ENCODE measurements around the gene ATXN7. TPM values are rescaled to one million over a fixed set of nuclear protein-coding genes. Genes with fewer than 3 reads are reported as not detected.

Gene ATXN7
- total RNA-seq, 1 donor from 2014 or later: 43.2 TPM

DNA sequence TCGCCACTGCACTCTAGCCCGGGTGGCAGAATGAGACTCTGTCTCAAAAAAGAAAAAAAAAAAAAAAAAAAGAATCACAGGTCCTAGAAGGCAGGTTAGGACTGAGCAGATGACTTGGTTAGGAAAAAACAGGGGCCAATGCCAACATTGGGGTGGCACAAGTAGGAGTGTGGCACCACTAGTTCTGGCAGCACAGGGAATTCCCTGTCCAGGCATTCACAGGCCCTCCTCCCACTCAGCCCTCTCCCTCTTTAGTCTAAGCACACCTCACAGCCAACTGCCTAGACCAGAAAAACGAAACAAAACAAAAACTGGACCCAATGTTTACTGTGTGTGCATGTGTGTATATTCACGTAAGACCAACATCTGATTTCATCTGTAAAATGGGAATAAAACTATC, 10.6 kb upstream of the ATXN7 start:
- H3K27ac ChIP-seq: no peak overlapping the region
- H3K36me3 ChIP-seq: no peaks in the 10 kb centered on the region
- DNase-seq (ENCODE audit: extremely low spot score in 2 of 2): no peak
- intact Hi-C loops (cut with DNase I): no loop called here
- TF ChIP-seq, protein P1, sequence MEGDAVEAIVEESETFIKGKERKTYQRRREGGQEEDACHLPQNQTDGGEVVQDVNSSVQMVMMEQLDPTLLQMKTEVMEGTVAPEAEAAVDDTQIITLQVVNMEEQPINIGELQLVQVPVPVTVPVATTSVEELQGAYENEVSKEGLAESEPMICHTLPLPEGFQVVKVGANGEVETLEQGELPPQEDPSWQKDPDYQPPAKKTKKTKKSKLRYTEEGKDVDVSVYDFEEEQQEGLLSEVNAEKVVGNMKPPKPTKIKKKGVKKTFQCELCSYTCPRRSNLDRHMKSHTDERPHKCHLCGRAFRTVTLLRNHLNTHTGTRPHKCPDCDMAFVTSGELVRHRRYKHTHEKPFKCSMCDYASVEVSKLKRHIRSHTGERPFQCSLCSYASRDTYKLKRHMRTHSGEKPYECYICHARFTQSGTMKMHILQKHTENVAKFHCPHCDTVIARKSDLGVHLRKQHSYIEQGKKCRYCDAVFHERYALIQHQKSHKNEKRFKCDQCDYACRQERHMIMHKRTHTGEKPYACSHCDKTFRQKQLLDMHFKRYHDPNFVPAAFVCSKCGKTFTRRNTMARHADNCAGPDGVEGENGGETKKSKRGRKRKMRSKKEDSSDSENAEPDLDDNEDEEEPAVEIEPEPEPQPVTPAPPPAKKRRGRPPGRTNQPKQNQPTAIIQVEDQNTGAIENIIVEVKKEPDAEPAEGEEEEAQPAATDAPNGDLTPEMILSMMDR (IDR thresholded peaks at IDR 0.05): no peak
- no peak for TF ChIP-seq POLR2AphosphoS5 (IDR thresholded peaks at IDR 0.05; ENCODE audit: insufficient read depth in 1 of 2, low read depth in 1 of 2)
- TF ChIP-seq POLR2A (IDR thresholded peaks at IDR 0.05): no peak
- no peaks in the 10 kb centered on the region for H3K9me3 ChIP-seq
- peaks cover 10% of the 10 kb centered on the region for H3K4me1 ChIP-seq
- H3K4me3 ChIP-seq: no peak overlapping the region
- H3K27me3 ChIP-seq: no peaks in the 10 kb centered on the region

DNA sequence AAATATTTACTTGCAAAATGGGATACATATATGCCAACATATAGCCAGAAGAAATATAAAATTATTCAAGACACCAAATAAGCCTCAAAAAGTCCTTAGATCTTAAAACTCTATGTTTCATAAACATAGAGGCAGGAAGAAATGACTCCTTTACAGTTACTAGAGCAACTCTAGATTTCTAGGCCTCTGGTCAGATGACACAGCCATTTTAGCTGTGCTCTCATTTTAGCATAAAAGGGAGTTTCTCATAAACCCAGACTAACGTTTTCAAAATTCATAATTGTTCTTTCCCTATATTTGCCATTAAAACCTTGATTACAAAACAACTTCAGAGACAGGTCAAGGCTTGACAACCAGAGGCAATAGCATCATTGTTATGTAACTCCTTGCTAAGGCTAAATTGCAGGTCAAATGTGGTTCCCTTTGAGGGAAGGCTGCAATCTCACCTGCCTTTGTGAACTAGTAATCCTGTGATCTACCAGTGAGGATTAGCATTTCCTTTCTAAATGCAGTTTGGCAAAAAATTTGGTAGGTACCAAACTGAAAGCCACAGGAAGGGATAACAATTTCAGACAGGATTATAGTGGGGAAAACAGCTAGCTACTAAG, 8.2 kb upstream of the ATXN7 start:
- H3K9me3 ChIP-seq: no peaks in the 10 kb centered on the region
- no peaks in the 10 kb centered on the region for H3K36me3 ChIP-seq
- H3K27ac ChIP-seq: no peak overlapping the region
- H3K4me1 ChIP-seq: peaks cover 25% of the 10 kb centered on the region
- no peak for DNase-seq (ENCODE audit: extremely low spot score in 2 of 2)
- no peaks in the 10 kb centered on the region for H3K27me3 ChIP-seq
- no peak overlapping the region for H3K4me3 ChIP-seq
- TF ChIP-seq POLR2A (IDR thresholded peaks at IDR 0.05) (no peak), POLR2AphosphoS5 (IDR thresholded peaks at IDR 0.05; ENCODE audit: insufficient read depth in 1 of 2, low read depth in 1 of 2) (no peak)
- TF ChIP-seq, protein P1 (IDR thresholded peaks at IDR 0.05): no peak
- intact Hi-C loops (cut with DNase I): no loop called here

DNA sequence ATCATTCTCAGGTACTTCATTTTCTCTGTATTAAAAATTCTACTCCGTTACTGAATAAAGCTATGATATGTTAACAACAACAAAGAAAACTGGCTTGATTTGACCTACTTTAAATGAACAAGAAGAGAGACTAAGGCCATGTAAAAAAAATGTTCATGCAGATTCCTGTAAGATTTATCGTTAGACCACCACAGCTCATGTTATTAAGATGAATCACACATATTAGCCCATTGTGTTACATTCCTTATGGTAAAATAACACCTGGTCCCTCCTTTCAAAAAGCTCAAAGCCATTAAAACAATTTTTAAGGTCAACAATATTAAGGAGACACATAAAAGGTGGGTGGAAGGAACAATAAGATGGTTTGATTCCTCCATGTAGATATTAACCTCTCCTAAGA, 6.4 kb upstream of the ATXN7 start:
- intact Hi-C loops (cut with DNase I): no loop called here
- TF ChIP-seq POLR2AphosphoS5 (IDR thresholded peaks at IDR 0.05; ENCODE audit: insufficient read depth in 1 of 2, low read depth in 1 of 2) (no peak), POLR2A (IDR thresholded peaks at IDR 0.05) (no peak)
- TF ChIP-seq, protein P1 (IDR thresholded peaks at IDR 0.05): no peak
- H3K36me3 ChIP-seq: no peaks in the 10 kb centered on the region
- peaks cover 41% of the 10 kb centered on the region for H3K4me1 ChIP-seq
- no peaks in the 10 kb centered on the region for H3K9me3 ChIP-seq
- DNase-seq (ENCODE audit: extremely low spot score in 2 of 2): no peak
- no peak overlapping the region for H3K4me3 ChIP-seq
- H3K27me3 ChIP-seq: no peaks in the 10 kb centered on the region
- no peak overlapping the region for H3K27ac ChIP-seq

DNA sequence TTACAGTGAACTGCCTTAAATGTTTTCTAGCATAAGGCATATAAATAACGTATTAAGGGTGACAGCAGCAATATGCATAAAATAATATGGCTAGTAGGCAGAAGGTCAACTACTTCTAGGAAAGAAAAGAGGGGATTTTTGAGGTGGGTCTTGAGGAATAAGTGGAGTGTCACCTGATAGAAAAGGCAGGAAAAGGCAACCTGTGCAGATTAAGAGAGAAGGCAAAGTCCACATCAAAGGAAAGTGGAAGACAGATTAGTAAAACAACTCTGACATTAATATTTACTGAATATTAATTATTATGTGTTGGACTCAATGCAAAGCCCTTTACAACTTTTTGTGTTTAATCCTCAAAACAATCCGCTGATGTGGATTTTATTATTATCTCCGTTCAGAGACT, 2.9 kb upstream of the ATXN7 start:
- Histone ChIP-seq H3K27ac (no peak overlapping the region), H3K9me3 (no peaks in the 10 kb centered on the region), H3K27me3 (no peaks in the 10 kb centered on the region), H3K4me3 (no peak overlapping the region), H3K4me1 (peaks cover 44% of the 10 kb centered on the region), H3K36me3 (no peaks in the 10 kb centered on the region)
- intact Hi-C loops (cut with DNase I): no loop called here
- no peak for DNase-seq (ENCODE audit: extremely low spot score in 2 of 2)
- no peak for TF ChIP-seq POLR2A (IDR thresholded peaks at IDR 0.05)

DNA sequence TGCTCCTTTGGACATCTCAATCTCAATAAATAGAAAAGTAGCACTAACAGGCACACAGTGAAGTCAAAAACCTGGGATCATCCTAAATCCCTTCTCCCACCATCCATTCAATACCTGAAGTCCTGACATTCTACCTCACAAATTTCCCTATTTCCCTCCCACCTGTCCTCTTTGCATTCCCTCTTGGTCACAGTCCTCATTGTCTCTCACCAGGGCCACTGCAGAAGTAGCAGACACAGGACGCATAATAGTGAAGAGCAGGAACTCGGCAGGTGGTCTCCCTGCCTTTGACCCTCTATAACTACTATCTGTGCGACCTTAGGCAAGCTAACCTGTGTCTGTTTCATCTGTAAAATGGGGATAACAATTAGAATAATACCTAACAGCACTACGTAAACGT, 2.4 kb upstream of the ATXN7 start:
- H3K36me3 ChIP-seq: no peaks in the 10 kb centered on the region
- no peak for DNase-seq (ENCODE audit: extremely low spot score in 2 of 2)
- no peak overlapping the region for H3K4me3 ChIP-seq
- peaks cover 40% of the 10 kb centered on the region for H3K4me1 ChIP-seq
- TF ChIP-seq, protein P1 (IDR thresholded peaks at IDR 0.05): no peak
- no peak for TF ChIP-seq POLR2AphosphoS5 (IDR thresholded peaks at IDR 0.05; ENCODE audit: insufficient read depth in 1 of 2, low read depth in 1 of 2)
- no peak for TF ChIP-seq POLR2A (IDR thresholded peaks at IDR 0.05)
- no peaks in the 10 kb centered on the region for H3K9me3 ChIP-seq
- H3K27ac ChIP-seq: no peak overlapping the region
- no peaks in the 10 kb centered on the region for H3K27me3 ChIP-seq
- intact Hi-C loops (cut with DNase I): no loop called here
